T-helper 1 cell treated with Interleukin-12 subunit alpha and Interleukin-12 subunit beta and Interleukin-4 antibody, amounts not matched to agents 30 μg/mL and 1 μg/mL, for 36 hours (primary cell): Measurements from ENCODE around the gene AKT3.

ENCODE experiments used
- H3K27ac Mint-ChIP-seq: one replicate; pipeline ENCODE4 v1.8.0; 2021; ENCODE audit warnings: mild to moderate bottlenecking, mixed read lengths
- H3K27me3 Mint-ChIP-seq: one replicate; pipeline ENCODE4 v1.8.0; 2021; ENCODE audit warnings: low read depth, mixed read lengths
- H3K36me3 Mint-ChIP-seq: one replicate; pipeline ENCODE4 v1.8.0; 2021; ENCODE audit warnings: low read depth, mixed read lengths
- H3K4me1 Mint-ChIP-seq: one replicate; pipeline ENCODE4 v1.8.0; 2021; ENCODE audit warnings: low read depth, mixed read lengths
- H3K4me3 Mint-ChIP-seq: one replicate; pipeline ENCODE4 v1.8.0; 2021; ENCODE audit warnings: mild to moderate bottlenecking, moderate library complexity, mixed read lengths
- H3K9me3 Mint-ChIP-seq: one replicate; pipeline ENCODE4 v1.8.0; 2021; ENCODE audit warnings: mixed read lengths

The AKT3 gene

DNA sequence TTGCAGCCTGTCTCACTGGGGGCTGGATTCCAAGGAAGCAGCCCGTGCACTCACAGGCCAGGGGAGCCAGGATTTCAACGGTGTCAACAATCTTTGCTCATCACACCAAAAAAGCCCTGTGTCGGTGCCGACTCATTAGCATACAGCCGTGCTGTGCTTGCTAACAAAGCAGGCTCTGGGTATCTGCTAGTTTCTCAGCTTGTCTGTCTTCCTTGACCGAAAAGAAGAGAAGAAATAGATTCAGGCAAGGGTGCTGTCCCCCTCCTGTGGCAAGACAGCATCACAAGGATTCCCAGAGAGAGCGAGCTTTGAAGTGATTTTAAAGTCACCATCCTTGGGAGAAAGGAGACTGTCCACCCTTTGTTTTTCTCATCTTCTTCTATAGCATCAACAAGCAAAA lies 379.5 kb downstream of the AKT3 start:
- Mint-ChIP-seq H3K9me3 (no peaks in the 10 kb centered on the region), H3K27me3 (no peaks in the 10 kb centered on the region), H3K27ac (no peak overlapping the region), H3K4me1 (peaks cover 7% of the 10 kb centered on the region), H3K4me3 (no peak overlapping the region), H3K36me3 (no peaks in the 10 kb centered on the region)

DNA sequence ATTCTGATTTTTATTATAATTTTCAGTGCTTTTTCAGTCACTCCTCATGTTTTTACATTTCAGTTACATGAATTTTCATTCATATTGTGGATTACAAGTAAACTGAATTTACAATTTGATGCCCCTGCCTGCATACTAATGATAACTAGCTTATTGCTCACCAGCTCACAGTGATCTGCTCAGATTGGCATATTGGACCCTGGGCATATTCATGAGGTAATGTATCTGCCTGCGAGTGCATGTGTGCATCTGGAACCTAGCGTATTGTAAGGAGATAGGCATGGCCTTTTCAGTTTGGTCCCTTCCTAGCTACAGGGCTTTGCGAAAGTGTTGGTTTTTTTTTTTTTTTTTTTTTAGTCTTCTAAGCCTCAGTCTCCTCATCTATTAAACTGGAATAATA lies 380.5 kb downstream of the AKT3 start:
- Mint-ChIP-seq H3K27me3 (no peaks in the 10 kb centered on the region), H3K4me3 (no peak overlapping the region), H3K9me3 (no peaks in the 10 kb centered on the region), H3K27ac (no peak overlapping the region), H3K4me1 (peaks cover 7% of the 10 kb centered on the region), H3K36me3 (no peaks in the 10 kb centered on the region)

DNA sequence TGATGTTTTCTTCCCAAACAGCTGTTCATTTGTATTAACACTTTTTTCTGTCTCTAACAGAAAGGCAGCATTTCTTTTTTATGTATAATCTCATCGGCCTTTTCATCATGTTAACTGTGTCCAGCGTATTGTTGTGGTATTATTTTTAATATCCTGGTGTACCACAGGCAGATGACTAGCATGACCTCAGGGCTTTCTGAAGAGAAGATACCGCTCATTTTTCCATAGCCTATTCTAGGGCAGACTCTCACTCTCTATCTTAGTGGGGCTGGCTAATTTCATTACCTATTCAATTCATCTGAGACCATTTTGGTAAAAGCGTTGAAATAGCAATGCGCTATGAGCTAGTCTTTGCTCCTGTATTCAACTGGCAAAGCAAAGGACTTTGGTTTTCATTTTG lies 384.3 kb downstream of the AKT3 start:
- Mint-ChIP-seq H3K4me1 (no peaks in the 10 kb centered on the region), H3K36me3 (peaks cover 2% of the 10 kb centered on the region), H3K4me3 (no peak overlapping the region), H3K9me3 (no peaks in the 10 kb centered on the region), H3K27me3 (no peaks in the 10 kb centered on the region), H3K27ac (no peak overlapping the region)

DNA sequence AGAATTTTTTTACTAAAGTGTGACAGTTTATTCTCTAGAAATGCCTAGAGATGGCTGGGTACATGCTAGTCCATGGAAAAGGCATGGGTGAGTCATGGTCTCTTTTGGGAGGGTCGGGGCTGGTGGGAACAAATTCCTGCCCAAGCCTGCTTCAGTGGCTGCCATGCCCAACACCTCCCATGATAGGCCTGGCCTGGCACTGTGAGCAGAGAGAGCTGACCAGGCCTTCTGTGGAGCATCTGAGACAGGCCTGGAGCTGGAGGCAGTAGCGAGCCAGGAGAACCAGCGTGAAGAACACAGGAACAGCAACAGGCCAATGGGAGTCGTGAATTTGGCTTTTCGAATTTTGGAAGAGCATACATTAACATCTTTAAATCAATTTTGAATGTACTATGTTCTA lies 385.0 kb downstream of the AKT3 start:
- H3K9me3 Mint-ChIP-seq: no peaks in the 10 kb centered on the region
- no peak overlapping the region for H3K4me3 Mint-ChIP-seq
- H3K4me1 Mint-ChIP-seq: no peaks in the 10 kb centered on the region
- peaks cover 2% of the 10 kb centered on the region for H3K36me3 Mint-ChIP-seq
- no peak overlapping the region for H3K27ac Mint-ChIP-seq
- no peaks in the 10 kb centered on the region for H3K27me3 Mint-ChIP-seq

DNA sequence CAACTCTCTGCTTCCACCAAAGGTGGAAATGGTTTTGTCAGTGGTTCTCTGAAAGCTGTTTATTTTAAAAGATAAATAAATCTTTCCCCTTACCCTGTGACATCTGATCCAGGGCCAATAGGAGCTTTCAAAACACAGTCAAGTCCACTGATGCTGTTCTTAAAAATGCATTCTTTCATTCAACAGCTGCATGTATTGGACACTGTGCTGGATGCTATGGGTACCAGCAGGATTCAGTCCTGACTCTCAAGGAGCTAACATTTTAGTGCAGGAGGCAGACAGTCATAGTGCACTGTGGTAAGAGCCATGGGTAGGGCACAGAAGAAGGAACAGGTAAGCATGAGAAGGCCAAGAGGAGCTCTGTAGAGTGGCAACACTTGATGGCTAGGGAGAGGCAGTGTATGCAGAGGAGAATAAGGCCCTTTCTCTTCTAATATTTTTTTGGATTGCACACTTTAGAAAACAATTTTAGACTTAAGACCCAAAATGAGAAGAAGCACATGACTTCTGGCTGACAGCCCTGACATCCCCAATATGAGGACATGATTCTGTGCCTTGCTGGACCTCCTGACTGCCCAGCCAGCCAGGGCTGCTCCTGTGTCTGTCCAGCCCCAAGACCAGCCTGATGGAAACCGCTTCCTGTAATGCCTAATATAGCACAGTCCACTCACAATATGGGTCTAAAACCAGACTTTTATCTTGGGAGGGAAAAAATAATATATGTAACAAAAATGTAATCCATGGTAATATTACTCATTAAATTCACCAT lies 386.9 kb downstream of the AKT3 start:
- H3K9me3 Mint-ChIP-seq: no peaks in the 10 kb centered on the region
- peaks cover 2% of the 10 kb centered on the region for H3K36me3 Mint-ChIP-seq
- no peaks in the 10 kb centered on the region for H3K27me3 Mint-ChIP-seq
- no peak overlapping the region for H3K4me3 Mint-ChIP-seq
- peaks cover 7% of the 10 kb centered on the region for H3K4me1 Mint-ChIP-seq
- H3K27ac Mint-ChIP-seq: no peak overlapping the region

DNA sequence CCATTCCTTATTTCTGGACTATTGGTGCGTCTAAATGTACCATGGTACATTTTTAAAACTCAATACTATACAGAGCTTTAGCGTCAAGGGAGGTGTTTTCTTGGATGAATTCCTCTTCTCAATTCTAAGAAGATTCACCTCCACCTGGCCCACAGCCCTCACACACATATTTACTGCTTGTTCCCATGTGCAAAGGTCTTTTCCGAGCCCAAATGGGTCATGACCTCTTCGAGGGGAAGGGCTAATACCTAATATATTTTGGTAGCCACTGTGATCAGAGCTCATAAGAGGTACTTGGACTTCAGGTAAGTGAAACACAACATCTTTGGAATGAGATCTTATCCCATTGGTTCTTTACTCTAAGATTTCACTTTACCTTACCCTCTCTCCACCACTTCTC lies 388.3 kb downstream of the AKT3 start:
- Mint-ChIP-seq H3K27me3 (no peaks in the 10 kb centered on the region), H3K27ac (no peak overlapping the region), H3K36me3 (peaks cover 2% of the 10 kb centered on the region), H3K9me3 (no peaks in the 10 kb centered on the region), H3K4me1 (peaks cover 7% of the 10 kb centered on the region), H3K4me3 (no peak overlapping the region)

DNA sequence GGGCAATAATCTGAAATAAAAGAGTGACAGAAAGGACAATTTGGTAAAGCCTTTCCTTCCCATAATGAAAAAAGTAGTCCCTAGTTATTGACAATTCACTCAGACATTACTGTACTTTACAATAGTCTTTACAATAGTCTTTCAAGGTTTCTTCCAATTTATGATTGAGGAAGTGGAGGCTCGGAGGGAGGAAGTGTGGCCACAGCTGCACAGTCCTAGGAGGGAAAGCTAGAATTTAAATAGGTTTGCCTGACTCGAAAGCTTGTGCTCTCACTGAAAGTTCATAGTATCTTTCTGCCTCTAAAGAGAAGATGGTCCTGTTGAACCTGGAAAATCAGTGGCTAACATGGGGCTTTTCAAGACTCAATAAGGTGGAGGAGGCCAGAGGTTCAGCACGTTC lies 391.0 kb downstream of the AKT3 start:
- Mint-ChIP-seq H3K9me3 (no peaks in the 10 kb centered on the region), H3K27ac (no peak overlapping the region), H3K4me1 (peaks cover 7% of the 10 kb centered on the region), H3K27me3 (no peaks in the 10 kb centered on the region), H3K36me3 (peaks cover 2% of the 10 kb centered on the region), H3K4me3 (no peak overlapping the region)

DNA sequence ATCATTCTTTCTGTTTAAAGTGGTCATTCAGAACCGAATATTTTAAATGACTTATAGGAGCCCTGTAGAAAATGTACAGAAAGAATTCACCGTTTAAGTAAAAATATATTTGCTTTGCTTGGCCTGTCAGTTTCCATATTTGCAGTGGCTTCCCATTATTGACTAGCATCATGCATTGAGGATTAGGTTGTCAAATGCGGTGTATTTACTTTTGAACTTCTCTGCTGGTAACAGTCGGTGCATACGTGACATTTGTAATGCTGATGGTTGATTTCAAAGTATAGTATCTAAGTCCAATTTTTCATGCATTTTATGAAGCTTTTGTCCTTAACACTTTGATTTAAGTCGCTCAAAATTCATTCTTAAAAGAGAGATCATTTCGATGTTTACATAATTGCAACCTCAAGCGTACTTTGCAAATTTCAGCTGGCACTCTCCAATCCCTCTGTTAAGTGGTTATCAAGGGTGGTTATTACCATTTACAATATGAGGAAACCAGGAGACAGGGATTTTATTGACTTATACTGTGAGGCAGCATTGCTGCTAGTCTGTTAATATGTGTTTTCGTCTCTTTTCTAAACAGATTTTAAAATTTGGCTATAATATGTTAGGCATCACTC lies 392.6 kb downstream of the AKT3 start:
- H3K27me3 Mint-ChIP-seq: no peaks in the 10 kb centered on the region
- H3K4me3 Mint-ChIP-seq: no peak overlapping the region
- H3K36me3 Mint-ChIP-seq: peaks cover 2% of the 10 kb centered on the region
- no peaks in the 10 kb centered on the region for H3K9me3 Mint-ChIP-seq
- H3K27ac Mint-ChIP-seq: no peak overlapping the region
- peaks cover 7% of the 10 kb centered on the region for H3K4me1 Mint-ChIP-seq

DNA sequence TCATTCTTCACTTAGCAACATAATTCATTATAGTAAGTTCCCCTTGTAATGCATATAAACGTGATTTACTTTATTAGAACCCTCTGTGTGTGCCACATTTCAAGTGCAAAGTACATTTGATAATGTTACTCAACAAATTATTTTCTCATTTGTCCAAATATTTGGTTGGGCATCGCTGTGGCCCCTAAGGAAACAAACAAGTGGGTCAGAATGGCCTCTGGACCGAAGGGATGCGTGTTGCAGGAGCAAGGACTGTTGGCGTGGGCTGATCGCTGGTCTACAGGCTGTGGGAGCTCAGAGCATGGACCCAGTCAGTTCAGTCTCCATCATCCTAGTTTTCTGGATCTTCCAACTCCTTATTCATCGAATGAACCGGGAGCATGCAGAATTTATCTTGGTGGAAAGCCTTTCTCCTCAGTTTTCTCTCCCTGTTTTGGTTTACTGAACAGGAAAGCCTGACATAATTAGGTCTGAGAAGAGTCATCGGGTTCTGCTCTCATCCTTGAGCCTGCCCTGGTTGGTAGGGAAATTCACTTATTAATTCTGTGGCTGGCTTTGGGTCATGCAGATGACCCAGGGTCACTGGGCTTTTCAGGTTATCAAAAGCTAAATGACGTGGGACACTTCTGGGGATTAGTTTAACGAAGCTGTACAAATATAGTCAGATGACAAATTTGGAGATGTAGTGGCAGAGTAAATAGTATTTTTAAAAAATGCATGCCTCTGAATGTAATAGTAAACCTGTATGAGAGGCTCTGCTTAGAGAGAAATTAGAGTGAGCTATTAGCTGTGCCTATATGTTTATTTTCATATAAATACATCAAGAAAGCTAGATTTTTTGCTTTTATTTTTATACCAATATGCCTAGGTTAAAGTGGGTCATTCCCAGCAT lies 394.0 kb downstream of the AKT3 start:
- Mint-ChIP-seq H3K27ac (no peak overlapping the region), H3K4me1 (peaks cover 9% of the 10 kb centered on the region)

DNA sequence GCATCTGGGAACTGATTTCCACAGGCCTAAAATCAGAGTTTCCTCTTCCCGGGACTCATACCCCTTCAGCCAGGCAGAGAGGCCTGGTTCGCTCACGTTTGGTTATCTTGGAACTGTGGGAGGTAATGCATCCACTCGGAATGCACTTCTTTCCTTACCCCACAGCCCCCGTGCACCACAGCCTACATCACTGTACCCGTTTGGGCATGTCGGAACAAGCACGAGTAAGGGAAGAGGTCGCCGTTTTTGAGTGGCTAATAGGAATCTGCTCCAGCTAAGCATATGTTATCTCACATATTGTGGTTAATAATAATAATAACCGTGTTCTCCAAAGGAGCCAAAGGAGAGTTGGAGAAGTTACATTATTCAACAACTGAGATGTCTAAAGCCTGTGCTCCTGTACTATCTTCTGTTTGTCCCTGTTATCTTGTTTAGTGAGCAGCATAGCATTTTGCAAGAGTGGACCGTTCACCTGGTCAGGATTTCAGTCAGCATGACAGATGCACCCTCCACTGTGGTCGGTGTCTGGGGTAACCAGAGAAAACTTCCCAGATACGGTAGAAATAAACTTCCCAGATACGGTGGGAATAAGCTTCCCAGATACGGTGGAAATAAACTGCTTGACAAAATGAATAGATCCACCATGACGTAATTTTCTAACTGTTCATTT lies 395.6 kb downstream of the AKT3 start:
- H3K9me3 Mint-ChIP-seq: no peaks in the 10 kb centered on the region
- peaks cover 2% of the 10 kb centered on the region for H3K36me3 Mint-ChIP-seq
- no peak overlapping the region for H3K27ac Mint-ChIP-seq
- no peak overlapping the region for H3K4me3 Mint-ChIP-seq
- H3K27me3 Mint-ChIP-seq: no peaks in the 10 kb centered on the region
- peaks cover 9% of the 10 kb centered on the region for H3K4me1 Mint-ChIP-seq

More for the DNA sequence above, 394.0 kb downstream of the AKT3 start:
- no peak overlapping the region for H3K4me3 Mint-ChIP-seq
- peaks cover 2% of the 10 kb centered on the region for H3K36me3 Mint-ChIP-seq
- H3K9me3 Mint-ChIP-seq: no peaks in the 10 kb centered on the region
- no peaks in the 10 kb centered on the region for H3K27me3 Mint-ChIP-seq

DNA sequence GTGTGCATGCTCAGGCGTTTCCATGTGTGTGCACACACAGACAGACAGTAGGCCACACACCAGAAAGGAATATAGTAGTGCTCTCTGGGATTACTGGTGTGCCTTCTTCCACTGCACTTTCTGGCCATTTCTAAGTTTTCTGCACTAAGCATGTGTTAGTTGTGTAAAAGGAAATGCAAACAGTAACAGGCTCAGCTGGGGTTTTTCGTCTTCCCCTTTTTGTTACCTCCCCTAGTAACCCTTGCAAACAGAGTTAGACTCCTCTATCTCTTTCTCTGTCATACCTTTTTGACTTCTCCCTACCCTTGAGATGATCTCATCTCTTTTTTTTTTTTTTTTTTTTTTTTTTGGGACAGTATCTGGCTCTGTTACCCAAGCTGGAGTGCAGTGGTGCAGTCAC lies 398.0 kb downstream of the AKT3 start:
- H3K27ac Mint-ChIP-seq: no peak overlapping the region
- H3K4me3 Mint-ChIP-seq: no peak overlapping the region

DNA sequence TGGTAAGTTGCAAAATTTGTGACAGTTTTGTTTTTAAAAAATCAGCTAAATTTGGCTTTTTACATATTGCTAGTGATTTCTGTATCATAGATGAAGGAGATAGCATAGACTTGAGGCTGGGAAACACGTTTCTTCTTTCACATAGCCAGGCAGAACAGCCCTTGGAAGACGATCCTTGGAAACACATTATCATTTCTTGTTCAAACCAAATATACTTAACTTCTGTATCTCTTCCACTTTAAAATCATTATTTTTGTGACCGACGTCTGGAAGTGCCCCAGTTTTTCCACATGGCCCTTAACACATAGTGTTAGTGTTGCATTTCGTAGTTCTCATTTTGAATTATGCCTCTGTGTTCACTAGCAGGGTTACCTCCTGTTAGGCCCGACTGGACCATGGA lies 400.7 kb downstream of the AKT3 start:
- H3K27me3 Mint-ChIP-seq: no peaks in the 10 kb centered on the region
- no peak overlapping the region for H3K4me3 Mint-ChIP-seq

More for the DNA sequence above, 398.0 kb downstream of the AKT3 start:
- peaks cover 2% of the 10 kb centered on the region for H3K36me3 Mint-ChIP-seq
- no peaks in the 10 kb centered on the region for H3K27me3 Mint-ChIP-seq
- H3K4me1 Mint-ChIP-seq: peaks cover 15% of the 10 kb centered on the region
- no peaks in the 10 kb centered on the region for H3K9me3 Mint-ChIP-seq

DNA sequence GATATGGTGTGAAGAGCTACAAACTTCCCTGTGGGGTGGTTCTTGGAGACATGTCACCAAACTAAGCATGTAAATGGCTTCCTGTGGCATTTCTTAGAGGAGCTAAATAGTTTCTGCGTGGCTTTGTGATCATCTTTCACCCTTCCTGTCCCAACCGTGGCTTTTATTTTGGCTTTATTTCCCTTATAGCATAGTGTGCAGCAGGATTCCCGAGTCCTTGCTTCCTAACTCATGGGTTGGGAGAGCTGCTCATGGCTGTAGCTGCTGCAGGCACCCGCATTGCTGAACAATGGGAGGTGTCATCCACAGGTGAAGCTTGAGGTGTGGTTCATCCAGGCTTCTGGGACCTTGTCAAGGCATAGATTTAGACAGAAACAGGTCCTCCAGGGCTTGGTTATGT lies 402.2 kb downstream of the AKT3 start:
- peaks cover 15% of the 10 kb centered on the region for H3K4me1 Mint-ChIP-seq
- H3K4me3 Mint-ChIP-seq: no peak overlapping the region
- H3K27me3 Mint-ChIP-seq: no peaks in the 10 kb centered on the region
- peaks cover 2% of the 10 kb centered on the region for H3K36me3 Mint-ChIP-seq
- H3K9me3 Mint-ChIP-seq: no peaks in the 10 kb centered on the region
- H3K27ac Mint-ChIP-seq: peak overlapping the region; percentile 59

More for the DNA sequence above, 400.7 kb downstream of the AKT3 start:
- H3K4me1 Mint-ChIP-seq: peaks cover 15% of the 10 kb centered on the region
- no peak overlapping the region for H3K27ac Mint-ChIP-seq
- H3K9me3 Mint-ChIP-seq: no peaks in the 10 kb centered on the region
- H3K36me3 Mint-ChIP-seq: peaks cover 2% of the 10 kb centered on the region

DNA sequence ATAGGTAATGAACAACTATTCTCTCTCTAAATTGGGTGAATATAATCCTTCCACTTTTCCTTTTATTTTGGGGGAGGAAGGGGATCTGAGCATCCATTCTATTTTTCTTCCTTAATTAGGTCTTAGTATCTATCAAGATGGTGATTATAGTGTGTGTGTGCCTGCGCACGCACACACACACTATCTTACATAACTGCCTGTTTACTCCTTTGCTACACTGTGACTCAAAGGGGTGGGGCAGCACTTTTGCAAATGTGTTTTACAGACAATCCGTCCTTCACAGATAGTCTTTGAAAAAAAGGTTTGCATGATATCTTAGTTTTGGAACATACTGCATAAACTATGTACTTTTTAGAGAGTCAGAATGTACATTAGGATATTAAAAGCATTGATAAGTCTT lies 402.7 kb downstream of the AKT3 start:
- Mint-ChIP-seq H3K4me1 (peaks cover 15% of the 10 kb centered on the region), H3K27ac (no peak overlapping the region), H3K9me3 (no peaks in the 10 kb centered on the region), H3K36me3 (peaks cover 2% of the 10 kb centered on the region), H3K27me3 (no peaks in the 10 kb centered on the region), H3K4me3 (no peak overlapping the region)
